GM12892 (cell line): ENCODE results near the gene SNAI3. TPM values are rescaled to one million over a fixed set of nuclear protein-coding genes. Genes with fewer than 3 reads are reported as not detected.
A peak's percentile ranks its signal among the peaks of the same experiment; 100 is the strongest.

Source experiments
- DNase-seq: peaks from one replicate; pipeline ENCODE4 v3.0.0; 2011; ENCODE audit not compliant: insufficient read length
- FAIRE-seq: peaks from 2 replicates; lab custom pipeline; 2011; peaks lifted over from hg19 to GRCh38; lab: Jason Lieb, UNC
- POLR2A ChIP-seq: IDR thresholded peaks from 2 replicates; pipeline ENCODE4 v1.6.1; 2011; ENCODE audit warnings: low read depth, low read length, control low read depth
- POLR2AphosphoS5 ChIP-seq: IDR thresholded peaks from 2 replicates; pipeline ENCODE4 v1.6.1; 2011; ENCODE audit warnings: low read depth, low read length, control low read depth
- TAF1 ChIP-seq: IDR thresholded peaks from 2 replicates; pipeline ENCODE4 v1.6.1; 2011; ENCODE audit warnings: low read depth, mild to moderate bottlenecking, control low read depth, low read length, borderline replicate concordance
- polyA plus RNA-seq: library from polyadenylated mRNA; unstranded; fragments of >200 nt; gene quantifications from one replicate; pipeline ENCODE4 v1.2.1, GENCODE V29; 2012; ENCODE audit warnings: missing spikeins, inconsistent platforms; ENCODE audit not compliant: missing spikeins

SNAI3 gene
- polyA plus RNA-seq, result 1.0 TPM

- TF ChIP-seq POLR2A (0 out of 2 replicates have a peak, but pooled peaks have one; percentile 32), TAF1 (no peak)
- peak; percentile 94 for DNase-seq
- peak; percentile 95 for FAIRE-seq
Measured at GRCh38 chr16:88686439-88687253, at the start of gene SNAI3. SNAI3 (minus strand) TSS chr16:88686507; CDS start chr16:88686406, 101 bp downstream.

- FAIRE-seq (no peak), DNase-seq (no peak)
- no peak for TF ChIP-seq POLR2A
- no peak for TF ChIP-seq POLR2AphosphoS5
- no peak for TF ChIP-seq TAF1
Measured at GRCh38 chr16:88736088-88736487, 49.8 kb upstream of the SNAI3 start.

GRCh38 chr16:88735616-88736015 lies 49.3 kb upstream of the SNAI3 start:
- DNase-seq, result no peak
- TF ChIP-seq TAF1 (no peak), POLR2AphosphoS5 (no peak), POLR2A (no peak)
- FAIRE-seq, result no peak

- FAIRE-seq, result no peak
Measured at GRCh38 chr16:88735121-88735520, 48.8 kb upstream of the SNAI3 start.

GRCh38 chr16:88734361-88734728 lies 48.0 kb upstream of the SNAI3 start:
- no peak for FAIRE-seq
- DNase-seq, result no peak
- TF ChIP-seq POLR2A (no peak), TAF1 (no peak), POLR2AphosphoS5 (no peak)

More at GRCh38 chr16:88735121-88735520, 48.8 kb upstream of the SNAI3 start:
- TF ChIP-seq POLR2A (no peak), TAF1 (no peak), POLR2AphosphoS5 (no peak)
- no peak for DNase-seq

- TF ChIP-seq POLR2AphosphoS5 (no peak), POLR2A (no peak), TAF1 (no peak)
- FAIRE-seq (no peak), DNase-seq (no peak)
Measured at GRCh38 chr16:88733630-88734360, 47.5 kb upstream of the SNAI3 start.

GRCh38 chr16:88732961-88733294 lies 46.6 kb upstream of the SNAI3 start:
- FAIRE-seq (no peak), DNase-seq (no peak)
- TF ChIP-seq POLR2A, result no peak
- TF ChIP-seq POLR2AphosphoS5, result no peak
- no peak for TF ChIP-seq TAF1

GRCh38 chr16:88732172-88732960 lies 46.1 kb upstream of the SNAI3 start:
- DNase-seq (no peak), FAIRE-seq (no peak)
- no peak for TF ChIP-seq POLR2A
- no peak for TF ChIP-seq TAF1

- FAIRE-seq (no peak), DNase-seq (no peak)
- TF ChIP-seq POLR2AphosphoS5, result no peak
- no peak for TF ChIP-seq POLR2A
- TF ChIP-seq TAF1, result no peak
Measured at GRCh38 chr16:88731699-88732098, 45.4 kb upstream of the SNAI3 start.

GRCh38 chr16:88730632-88731607 lies 44.6 kb upstream of the SNAI3 start:
- no peak for FAIRE-seq
- TF ChIP-seq POLR2A, result no peak
- no peak for TF ChIP-seq POLR2AphosphoS5

GRCh38 chr16:88727871-88728270 lies 41.6 kb upstream of the SNAI3 start:
- no peak for TF ChIP-seq TAF1
- TF ChIP-seq POLR2AphosphoS5, result no peak
- TF ChIP-seq POLR2A, result no peak
- FAIRE-seq (no peak), DNase-seq (no peak)

More at GRCh38 chr16:88730632-88731607, 44.6 kb upstream of the SNAI3 start:
- no peak for DNase-seq

- no peak for TF ChIP-seq POLR2A
- no peak for TF ChIP-seq TAF1
- TF ChIP-seq POLR2AphosphoS5, result no peak
- no peak for FAIRE-seq
- no peak for DNase-seq
Measured at GRCh38 chr16:88726981-88727380, 40.7 kb upstream of the SNAI3 start.
